Skin of body (tissue), 2 donors: ENCODE results near the gene NARS2. TPM values are rescaled to one million over a fixed set of nuclear protein-coding genes. Genes with fewer than 3 reads are reported as not detected.
"Not testable (repeated sequence)": the region's sequence is repeated elsewhere in the genome, so short reads cannot be mapped to it uniquely, and the experiment has no call there.

Experiments
- DNase-seq: peaks from one replicate; lab custom pipeline; 2025; lab: John Stamatoyannopoulos, UW
- total RNA-seq: library from RNA; depleted of rRNA; stranded (reverse); fragments of >200 nt; gene quantifications from one replicate; pipeline ENCODE4 v1.2.3, GENCODE V29; 2014

Gene NARS2
- total RNA-seq, 1 donor from 2014 or later: 17.3 TPM

DNA sequence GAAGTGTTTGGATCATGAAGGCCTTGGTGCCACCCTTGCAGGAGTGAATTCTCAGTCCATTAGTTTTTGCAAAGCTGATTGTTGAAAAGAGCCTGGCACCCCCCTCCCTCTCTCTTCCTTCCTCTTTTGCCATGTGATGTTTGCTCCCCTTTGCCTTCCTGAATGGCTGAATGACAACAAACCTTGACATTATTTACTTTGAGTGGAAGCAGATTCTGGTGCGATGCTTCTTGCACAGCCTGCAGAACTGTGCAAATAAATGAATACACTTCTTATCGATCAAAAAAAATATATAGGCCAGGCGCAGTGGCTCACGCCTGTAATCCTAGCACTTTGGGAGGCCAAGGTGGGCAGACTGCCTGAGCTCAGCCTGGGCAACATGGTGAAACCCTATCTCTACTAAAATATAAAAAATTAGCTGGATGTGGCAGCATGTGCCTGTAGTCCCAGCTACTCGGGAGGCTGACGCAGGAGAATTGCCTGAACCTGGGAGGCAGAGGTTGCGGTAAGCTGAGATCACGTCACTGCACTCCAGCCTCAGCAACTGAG lies 2.0 kb upstream of the NARS2 start:
- DNase-seq: no peak

DNA sequence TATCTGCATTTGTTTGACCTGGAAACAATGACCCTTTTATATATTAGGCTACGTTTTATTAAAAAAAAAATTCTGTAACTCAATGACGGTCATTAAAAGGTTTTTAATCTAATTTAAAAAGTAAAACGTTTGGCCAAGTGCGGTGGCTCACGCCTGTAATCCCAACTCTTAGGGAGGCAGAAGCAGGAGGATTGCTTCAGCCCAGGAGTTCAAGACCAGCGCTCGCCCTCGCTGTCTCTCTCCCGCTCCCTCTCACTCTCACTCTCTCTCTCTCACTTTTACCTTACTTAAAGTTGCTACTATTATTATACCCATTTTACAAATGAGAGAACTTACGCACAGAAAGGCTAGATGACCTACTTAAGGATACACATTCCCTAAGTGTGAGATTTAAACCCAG lies 814 bp upstream of the NARS2 start:
- no peak for DNase-seq

DNA sequence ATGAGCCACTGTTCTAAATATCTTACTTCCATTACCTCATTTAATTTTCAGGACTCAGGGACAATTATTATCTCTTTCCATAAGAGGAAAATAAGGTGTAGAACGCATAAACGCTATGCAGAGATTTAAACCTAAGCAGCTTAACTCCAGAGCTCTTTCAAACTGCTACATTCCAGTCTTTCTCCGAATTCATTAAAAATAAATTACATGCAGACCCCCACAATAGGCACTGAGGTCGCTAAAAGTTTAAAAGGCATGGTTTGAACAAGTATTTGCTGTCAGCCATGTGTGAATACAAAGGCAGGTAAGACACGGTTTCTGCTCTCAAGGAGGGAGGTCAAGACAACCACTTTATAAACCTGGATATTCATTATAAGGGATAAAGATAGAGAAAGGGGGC lies 983 bp downstream of the NARS2 start:
- DNase-seq: no peak

DNA sequence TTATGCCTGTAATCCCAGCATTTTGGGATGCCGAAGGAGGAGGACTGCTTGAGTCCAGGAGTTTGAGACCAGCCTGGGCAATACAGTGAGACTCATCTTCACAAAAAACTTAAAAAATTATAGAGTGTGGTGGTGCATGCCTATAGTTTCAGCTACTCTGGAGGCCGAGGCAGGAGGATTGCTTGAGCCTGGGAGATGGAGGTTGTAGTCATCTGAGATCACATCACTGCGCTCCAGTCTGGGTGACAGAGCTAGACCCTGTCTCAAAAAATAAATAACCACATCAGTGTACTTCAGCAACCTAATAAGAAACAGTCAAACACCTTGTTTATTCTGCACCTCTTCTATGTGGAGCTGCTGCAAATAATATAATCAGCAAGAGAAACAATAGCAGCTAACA lies 1.4 kb downstream of the NARS2 start:
- no peak for DNase-seq

DNA sequence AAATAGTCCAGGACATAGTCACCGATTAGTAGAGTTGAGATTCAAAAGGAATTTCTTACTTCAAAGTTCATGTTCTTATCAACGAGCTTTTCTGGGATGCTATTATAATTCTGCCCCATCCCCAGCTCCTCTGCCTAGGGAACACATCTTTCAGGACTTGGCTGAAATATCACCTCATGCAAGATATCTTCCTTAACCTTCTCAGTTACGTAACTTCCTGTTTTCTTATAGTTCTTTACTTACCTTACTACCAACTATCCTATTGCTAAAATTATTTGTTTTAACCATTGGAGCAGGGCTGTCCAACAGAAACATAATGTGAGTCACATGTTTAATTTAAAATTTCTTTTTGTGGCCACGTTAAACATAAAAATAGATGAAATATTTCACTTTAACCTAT lies 2.3 kb downstream of the NARS2 start:
- no peak for DNase-seq

DNA sequence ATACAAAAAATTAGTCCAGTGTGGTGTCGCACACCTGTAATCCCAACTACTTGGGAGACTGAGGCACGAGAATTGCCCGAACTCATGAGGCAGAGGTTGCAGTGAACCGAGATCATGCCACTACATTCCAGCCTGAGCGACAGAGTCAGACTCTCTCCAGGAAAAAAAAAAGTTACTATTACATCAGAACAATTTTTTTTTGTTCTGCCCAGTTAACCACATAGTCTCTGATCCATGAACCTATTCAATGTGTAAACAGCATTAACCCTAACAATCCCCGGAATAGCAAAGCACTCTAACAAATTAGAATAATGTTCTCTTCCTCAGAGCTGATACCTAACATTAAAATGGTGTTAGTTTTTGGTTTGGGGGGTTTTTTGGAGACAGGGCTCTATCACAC lies 4.6 kb downstream of the NARS2 start:
- DNase-seq: no peak

DNA sequence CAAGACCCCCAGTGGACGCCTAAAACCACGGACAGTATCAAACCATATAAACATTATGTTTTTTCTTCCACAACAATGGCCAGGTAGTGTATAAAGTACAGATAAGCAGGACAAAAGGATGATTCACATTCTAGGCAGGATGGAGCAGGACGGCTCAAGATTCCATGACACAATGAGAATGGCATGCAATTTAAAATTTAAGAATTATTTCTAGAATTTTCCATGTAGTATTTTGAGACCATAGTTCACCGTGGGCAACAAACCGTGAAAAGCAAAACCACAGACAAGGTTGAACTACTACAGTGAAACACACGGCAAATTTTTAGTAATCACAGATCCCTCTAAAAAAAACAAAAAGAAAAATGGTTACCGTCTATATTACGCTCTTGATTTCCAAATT lies 7.5 kb downstream of the NARS2 start:
- no peak for DNase-seq

DNA sequence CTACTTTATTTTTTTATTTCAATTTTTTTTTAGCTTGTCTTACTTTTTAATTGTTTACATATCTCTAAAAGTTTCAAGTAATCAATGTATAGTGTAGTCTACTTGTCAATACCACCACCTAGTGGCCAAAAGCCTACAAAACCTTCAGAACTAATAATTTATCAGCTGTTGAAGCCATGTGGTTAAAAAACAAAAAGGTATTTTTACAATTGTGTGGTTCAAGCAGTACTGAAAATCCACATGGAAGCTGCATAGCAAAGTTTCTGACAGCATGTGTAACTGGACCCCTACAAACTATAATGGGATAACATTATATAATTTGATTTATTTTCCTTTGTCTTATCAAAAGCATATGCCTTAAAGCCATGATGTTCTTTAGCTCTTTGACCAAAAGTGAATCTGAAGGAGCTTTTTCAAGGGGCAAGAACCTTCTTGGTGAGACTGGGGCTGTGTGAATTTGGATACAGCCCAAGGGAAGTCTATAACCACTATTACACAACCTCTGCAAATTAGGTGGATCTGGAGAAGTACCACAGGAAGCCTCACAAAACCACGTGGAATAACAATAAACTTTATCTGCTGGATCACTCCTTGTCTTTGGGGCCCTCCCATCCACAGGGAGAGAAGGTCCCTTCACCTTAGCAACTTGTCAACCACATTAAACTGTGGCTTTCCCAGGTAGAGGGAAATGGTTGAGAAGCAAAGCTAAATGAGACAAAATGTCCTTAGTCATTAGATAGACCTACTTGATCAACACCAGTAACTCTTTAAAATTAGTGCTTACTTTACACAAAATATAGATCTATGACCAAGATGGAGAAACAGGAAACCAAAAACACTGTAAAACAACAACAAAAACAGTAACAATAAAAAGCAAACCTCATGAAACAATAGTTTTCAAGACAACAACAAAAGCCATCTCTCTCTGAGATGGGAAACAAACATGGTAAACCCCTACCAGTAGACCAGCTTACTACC lies 9.9 kb downstream of the NARS2 start:
- peak; percentile 56 for DNase-seq

DNA sequence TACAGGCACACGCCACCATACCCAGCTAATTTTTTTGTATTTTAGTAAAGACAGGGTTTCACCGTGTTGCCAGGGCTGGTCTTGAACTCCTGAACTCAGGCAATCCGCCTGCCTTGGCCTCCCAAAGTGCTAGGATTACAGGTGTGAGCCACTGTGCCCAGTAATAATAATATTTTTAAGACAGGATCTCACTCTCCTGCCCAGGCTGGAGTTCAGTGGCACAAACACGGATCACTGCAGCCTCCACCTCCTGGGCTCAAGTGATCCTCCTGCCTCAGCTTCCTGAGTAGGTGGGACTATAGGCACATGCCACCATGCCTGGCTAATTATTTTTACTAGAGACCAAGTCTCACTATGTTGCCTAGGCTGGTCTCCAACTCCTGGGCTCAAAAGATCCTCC lies 10.6 kb downstream of the NARS2 start:
- not testable (repeated sequence) for DNase-seq

DNA sequence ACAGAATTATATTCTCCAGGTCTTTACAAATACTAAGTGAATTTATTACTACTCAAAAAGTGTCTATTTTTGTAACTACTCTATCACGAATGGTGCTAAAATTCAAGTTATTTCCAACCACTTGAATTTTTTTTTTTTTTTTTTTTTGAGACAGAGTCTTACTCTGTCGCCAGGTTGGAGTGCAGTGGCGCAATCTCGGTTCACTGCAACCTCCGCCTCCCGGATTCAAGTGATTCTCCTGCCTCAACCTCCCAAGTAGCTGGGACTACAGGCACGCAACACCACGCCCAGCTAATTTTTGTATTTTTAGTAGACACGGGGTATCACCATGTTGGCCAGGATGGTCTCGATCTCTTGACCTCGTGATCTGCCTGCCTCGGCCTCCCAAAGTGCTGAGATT lies 11.6 kb downstream of the NARS2 start:
- DNase-seq: not testable (repeated sequence)

DNA sequence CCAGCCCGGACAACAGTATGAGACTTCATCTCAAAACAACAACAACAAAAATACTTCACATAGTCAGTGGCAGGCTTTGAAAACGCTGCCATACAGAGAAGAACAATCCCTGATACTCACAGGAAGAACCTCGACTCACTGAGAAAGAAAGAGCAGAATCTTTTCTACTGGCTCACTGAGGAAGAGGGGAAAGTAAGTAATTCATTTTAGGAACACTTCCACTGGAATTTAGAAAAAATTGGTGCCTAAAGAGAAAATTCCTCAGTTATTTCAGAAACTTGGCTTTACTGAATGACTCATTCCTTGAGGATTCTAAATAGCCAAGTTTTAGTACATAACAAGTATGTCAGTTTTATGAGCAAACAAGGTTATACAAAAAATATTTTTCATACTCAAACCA lies 12.3 kb downstream of the NARS2 start:
- DNase-seq: peak; percentile 26

DNA sequence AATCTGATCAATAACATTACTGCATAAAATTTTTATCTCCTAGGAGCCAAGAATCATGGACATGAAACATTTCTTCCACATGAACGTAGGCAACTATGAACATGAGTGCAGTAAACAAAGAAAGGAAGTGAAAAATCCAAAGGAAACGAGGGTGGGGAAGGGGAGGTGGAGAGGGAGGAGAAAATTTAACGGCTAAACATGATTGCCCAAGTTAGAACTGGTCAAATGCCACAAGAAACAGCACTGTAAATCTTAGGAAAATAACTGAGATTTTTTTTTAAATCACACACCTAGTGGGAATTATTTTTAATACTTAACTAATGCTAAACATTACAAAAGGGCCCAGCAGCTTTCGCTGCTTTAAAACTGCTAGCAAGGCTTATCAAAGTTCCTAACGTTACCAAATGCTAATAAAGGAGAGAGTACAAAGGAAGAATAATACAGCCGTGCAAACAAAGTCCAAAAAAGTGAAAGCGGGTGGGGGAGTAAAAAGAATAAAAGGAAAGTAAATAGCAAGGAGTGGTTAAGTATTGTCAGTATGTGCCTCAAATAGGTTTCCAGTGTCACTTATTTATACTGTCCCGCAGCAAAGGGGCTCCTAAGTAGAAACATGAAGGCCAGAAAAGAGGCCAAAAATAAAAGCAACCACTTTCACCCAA lies 13.7 kb downstream of the NARS2 start:
- peak; percentile 13 for DNase-seq

DNA sequence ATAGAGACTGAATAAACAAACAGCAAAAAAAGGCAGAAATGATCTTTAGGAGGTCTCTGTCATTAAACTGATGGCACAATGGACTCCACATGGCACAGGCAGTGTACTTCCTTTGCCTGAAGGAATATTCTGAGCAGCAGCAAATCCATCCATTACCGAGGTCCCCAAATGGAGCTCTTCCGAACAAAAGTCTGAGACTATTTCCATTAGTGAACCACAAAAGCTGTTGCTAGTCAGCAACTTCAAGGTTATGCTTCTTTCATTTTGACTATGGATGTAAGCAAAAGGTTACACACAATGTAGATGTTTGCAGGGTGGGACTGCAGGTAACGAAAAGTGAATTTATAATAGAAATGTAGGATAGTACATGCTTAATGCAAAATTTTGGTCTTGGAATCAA lies 14.5 kb downstream of the NARS2 start:
- no peak for DNase-seq

DNA sequence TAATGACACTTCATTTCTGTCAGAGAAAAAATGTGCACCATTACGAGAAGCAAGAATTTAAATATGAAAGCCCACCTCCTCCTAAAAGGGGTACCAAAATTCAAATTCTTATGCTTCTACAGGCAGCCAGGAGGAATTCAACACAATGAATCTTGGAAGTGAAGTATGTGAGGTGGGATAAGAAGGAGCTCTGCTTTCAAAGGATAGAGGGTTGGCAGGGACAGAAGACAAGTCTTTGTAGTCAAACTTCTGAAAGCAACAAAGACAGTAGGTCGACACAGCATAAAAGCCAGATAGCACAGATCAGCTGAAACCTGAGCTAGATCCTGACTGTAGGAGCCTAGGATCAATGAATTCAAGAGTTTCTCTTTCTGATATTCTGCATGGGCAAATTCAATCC lies 17.4 kb downstream of the NARS2 start:
- no peak for DNase-seq

DNA sequence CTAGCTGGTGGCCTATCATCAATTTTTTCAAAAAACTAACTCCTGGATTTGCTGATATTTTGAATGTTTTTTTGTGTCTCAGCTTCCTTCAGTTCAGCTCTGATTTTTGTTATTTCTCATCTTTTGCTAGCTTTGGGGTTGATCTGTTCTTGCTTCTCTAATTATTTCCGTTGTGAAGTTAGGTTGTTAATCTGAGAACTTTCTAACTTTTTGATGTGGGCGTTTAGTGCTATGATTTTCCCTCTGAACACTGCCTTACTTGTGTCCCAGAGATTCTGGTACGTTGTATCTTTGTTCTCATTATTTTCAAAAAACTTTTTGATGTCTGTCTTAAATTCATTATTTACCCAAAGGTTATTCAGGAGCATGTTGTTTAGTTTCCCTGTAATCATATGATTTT lies 19.1 kb downstream of the NARS2 start:
- no peak for DNase-seq

DNA sequence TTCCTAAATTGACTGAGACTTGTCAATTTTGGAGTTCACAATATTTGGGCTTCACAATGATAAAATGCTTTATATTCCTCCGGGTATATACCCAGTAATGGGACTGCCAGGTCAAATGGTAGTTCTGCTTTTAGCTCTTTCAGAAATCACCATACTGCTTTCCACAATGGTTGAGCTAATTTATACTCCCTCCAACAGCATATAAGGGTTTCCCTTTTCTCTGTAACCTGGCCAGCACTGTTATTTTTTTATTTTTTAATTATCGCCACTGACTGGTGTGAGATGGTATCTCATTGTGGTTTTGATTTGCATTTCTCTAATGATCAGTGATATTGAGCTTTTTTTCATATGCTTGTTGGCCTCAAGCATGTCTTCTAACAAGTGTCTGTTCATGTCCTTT lies 21.8 kb downstream of the NARS2 start:
- DNase-seq: no peak

DNA sequence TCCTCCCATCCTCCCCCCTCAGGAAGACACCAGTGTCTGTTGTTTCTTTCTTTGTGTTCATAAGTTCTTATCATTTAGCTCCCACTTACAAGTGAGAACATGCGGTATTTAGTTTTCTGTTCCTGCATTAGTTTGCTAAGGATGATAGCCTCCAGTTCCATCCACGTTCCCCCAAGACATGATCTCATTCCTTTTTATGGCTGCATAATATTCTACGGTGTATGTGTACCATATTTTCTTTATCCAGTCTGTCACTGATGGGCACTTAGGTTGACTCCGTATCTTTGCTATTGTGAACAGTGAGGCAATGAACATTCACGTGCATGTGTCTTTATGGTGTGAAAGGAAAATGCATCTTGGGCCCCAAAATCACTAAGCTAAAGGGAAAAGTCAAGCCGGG lies 22.5 kb downstream of the NARS2 start:
- not testable (repeated sequence) for DNase-seq

DNA sequence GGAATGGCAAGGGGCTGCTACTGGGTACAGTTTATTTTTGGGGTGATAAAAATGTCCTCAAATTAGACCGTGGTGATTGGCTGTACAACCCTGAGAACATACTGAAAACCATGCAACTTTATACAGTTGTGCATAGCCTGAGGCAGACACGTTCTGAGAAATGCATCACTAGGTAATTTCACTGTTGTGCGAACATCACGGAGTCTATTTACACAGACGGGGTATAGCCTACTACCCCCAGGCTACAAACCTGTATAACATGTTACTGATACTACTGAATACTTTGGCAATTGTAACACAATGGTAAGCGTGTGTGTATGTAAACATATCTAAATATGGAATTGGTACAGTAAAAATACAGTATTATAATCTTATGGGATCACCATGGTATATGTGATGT lies 23.6 kb downstream of the NARS2 start:
- DNase-seq: no peak

DNA sequence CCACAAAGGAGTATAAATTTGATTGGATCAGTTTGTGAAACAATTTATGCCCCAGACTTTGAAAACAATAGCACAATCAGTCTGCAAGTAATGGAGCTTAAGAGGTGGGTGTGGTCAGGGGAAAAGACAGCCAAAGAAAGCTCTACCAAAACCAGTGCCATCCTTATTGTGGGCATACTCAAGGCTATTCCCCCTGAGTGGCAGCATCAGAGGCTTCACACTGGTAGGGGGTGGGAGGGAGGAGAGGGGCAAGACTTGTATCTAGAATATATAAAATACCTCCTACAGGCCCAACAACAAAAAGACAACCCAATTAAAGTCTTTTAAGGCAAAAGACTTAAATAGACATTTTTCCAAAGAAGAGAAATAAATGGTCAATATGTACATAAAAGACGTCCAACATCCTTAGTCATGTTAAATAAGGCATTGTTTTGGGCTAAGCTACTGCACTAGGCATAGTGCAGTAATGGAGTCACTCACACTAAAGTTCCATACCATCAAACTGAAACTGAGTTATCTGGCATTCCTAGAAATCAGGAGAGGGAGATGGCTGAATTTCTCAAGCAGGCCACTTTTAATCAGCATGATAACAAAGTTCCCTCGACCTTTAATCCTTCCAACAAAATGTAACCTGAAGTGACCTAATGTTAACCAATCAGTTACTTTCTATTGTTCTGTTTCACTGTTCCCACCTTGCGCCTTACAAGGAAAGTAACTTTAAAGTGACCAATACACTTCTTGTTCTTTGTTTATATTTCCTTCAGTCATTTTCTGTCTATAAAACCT lies 24.8 kb downstream of the NARS2 start:
- no peak for DNase-seq

DNA sequence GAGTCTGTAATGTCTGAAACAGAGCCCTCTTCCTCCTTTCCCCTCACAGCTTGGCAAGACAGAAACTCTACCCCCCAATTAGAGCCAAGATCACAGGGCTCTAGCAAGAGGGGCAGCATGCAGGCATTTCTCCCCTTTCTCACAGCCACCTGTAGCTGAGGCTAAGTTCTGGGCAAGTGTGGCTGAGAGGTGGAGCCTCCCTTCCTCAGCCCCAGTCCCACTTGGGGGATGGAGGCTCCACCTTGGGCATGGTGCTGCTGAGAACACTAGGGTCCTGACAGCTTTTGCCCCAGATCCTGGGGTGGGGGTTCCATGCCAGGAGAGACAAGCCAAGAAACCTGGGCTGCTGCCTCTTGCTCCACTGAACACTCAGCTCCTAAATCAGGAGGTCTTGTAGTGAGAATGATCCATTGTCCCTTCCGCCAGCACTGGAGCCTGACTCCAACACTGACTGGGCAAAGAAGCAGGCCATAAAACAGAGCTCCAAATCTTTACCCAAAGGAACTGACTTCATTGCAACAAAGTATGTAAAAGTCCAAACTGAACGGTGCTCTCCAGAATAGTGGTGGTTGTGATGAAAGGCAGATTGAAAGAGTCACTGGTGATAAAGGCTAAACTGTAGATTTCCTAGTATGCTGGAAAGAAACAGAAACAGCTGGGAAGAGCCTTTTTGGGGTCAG lies 25.6 kb downstream of the NARS2 start:
- DNase-seq: peak; percentile 77
